GM19035 (cell line): ENCODE results near the gene SERTM1.

Experiments used
- ATAC-seq: cut with Tn5 transposase; IDR thresholded peaks from one replicate; pipeline ENCODE4 v1.9.1; 2021; ENCODE audit not compliant: unreplicated experiment

SERTM1 gene

GRCh38 chr13:36710396-36710795, 36.6 kb downstream of the SERTM1 start:
- ATAC-seq = no peak

- no peak for ATAC-seq
Observed at GRCh38 chr13:36712290-36712689, 38.5 kb downstream of the SERTM1 start.

- ATAC-seq = no peak
Observed at GRCh38 chr13:36712770-36713169, 39.0 kb downstream of the SERTM1 start.

- no peak for ATAC-seq
Observed at GRCh38 chr13:36713887-36714286, 40.1 kb downstream of the SERTM1 start.

GRCh38 chr13:36715841-36716240, 42.0 kb downstream of the SERTM1 start:
- no peak for ATAC-seq

- no peak for ATAC-seq
Observed at GRCh38 chr13:36717017-36717416, 43.2 kb downstream of the SERTM1 start.

- ATAC-seq = no peak
Observed at GRCh38 chr13:36717966-36718545, 44.2 kb downstream of the SERTM1 start.

- ATAC-seq = no peak
Observed at GRCh38 chr13:36718686-36719085, 44.9 kb downstream of the SERTM1 start.

GRCh38 chr13:36724141-36724540, 50.3 kb downstream of the SERTM1 start:
- ATAC-seq = no peak

GRCh38 chr13:36725936-36726335, 52.1 kb downstream of the SERTM1 start:
- ATAC-seq = no peak

GRCh38 chr13:36728006-36728405, 54.2 kb downstream of the SERTM1 start:
- no peak for ATAC-seq

- no peak for ATAC-seq
Observed at GRCh38 chr13:36736119-36736726, 62.4 kb downstream of the SERTM1 start.

- ATAC-seq = no peak
Observed at GRCh38 chr13:36737524-36738083, 63.8 kb downstream of the SERTM1 start.

- ATAC-seq = no peak
Observed at GRCh38 chr13:36745436-36745835, 71.6 kb downstream of the SERTM1 start.

GRCh38 chr13:36746051-36746450, 72.2 kb downstream of the SERTM1 start:
- ATAC-seq = no peak
